ENCODE measurements around the gene CTDSPL2.
"Not testable (repeated sequence)": the region's sequence is repeated elsewhere in the genome, so short reads cannot be mapped to it uniquely, and the experiment has no call there.

CTDSPL2 gene

GRCh38 chr15:44426975-44427755 is at the start of gene CTDSPL2:
Gene CTDSPL2 (plus strand): TSS chr15:44427629. CDS start chr15:44459015, 31,386 bp downstream.
- DNase-seq, result peak; percentile 99

- no peak for DNase-seq
Observed at GRCh38 chr15:44381236-44381635, 46.2 kb upstream of the CTDSPL2 start.

- no peak for DNase-seq
Observed at GRCh38 chr15:44385344-44385942, 42.0 kb upstream of the CTDSPL2 start.

GRCh38 chr15:44394062-44394461 is 33.4 kb upstream of the CTDSPL2 start:
- no peak for DNase-seq

- DNase-seq, result no peak
Observed at GRCh38 chr15:44394562-44394961, 32.9 kb upstream of the CTDSPL2 start.

- no peak for DNase-seq
Observed at GRCh38 chr15:44397869-44398268, 29.6 kb upstream of the CTDSPL2 start.

- DNase-seq, result no peak
Observed at GRCh38 chr15:44414001-44414400, 13.4 kb upstream of the CTDSPL2 start.

- DNase-seq, result peak; percentile 67
Observed at GRCh38 chr15:44427756-44428724, 611 bp downstream of the CTDSPL2 start.

GRCh38 chr15:44435893-44436667 is 8.7 kb downstream of the CTDSPL2 start:
- DNase-seq, result no peak

GRCh38 chr15:44438402-44438801 is 11.0 kb downstream of the CTDSPL2 start:
- DNase-seq, result no peak

GRCh38 chr15:44441095-44441501 is 13.7 kb downstream of the CTDSPL2 start:
- DNase-seq, result no peak

GRCh38 chr15:44443515-44443914 is 16.1 kb downstream of the CTDSPL2 start:
- DNase-seq, result no peak

GRCh38 chr15:44447772-44448376 is 20.4 kb downstream of the CTDSPL2 start:
- DNase-seq, result no peak

- no peak for DNase-seq
Observed at GRCh38 chr15:44450172-44450571, 22.7 kb downstream of the CTDSPL2 start.

GRCh38 chr15:44453578-44454283 is 26.3 kb downstream of the CTDSPL2 start:
- not testable (repeated sequence) for DNase-seq

GRCh38 chr15:44458429-44458828 is 31.0 kb downstream of the CTDSPL2 start:
- DNase-seq, result no peak

- no peak for DNase-seq
Observed at GRCh38 chr15:44468709-44469385, 41.4 kb downstream of the CTDSPL2 start.

GRCh38 chr15:44471885-44472455 is 44.5 kb downstream of the CTDSPL2 start:
- DNase-seq, result no peak

- DNase-seq, result no peak
Observed at GRCh38 chr15:44479343-44479742, 51.9 kb downstream of the CTDSPL2 start.

- no peak for DNase-seq
Observed at GRCh38 chr15:44482090-44482489, 54.7 kb downstream of the CTDSPL2 start.
